ENCODE results near the gene C17orf114.
A peak's percentile ranks its signal among the peaks of the same experiment; 100 is the strongest.
"Not testable (repeated sequence)": the region's sequence is repeated elsewhere in the genome, so short reads cannot be mapped to it uniquely, and the experiment has no call there.

The C17orf114 gene

DNA sequence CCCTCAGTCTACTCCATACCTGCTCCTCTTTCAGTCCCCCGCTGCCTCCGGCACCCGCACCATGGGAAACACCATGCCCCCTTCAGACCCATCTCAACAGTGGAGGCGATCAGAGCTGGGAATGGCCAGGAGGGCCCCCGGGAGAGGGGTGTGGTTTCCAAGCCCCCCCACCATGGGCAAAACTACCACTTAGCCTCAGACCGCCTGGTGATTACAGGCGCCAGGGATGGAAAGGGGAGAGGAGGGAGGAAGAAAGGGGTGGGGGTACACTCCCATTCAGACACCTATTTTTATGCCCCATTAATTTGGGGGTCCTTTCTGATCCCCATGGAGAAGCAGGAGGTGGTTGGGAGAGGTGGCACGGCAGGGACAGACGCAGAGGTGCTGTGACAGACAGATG, at the start of gene C17orf114:
Gene C17orf114, minus strand, starts transcription at position 101 of the 400 bp plus-strand sequence.
- no peak for DNase-seq

DNA sequence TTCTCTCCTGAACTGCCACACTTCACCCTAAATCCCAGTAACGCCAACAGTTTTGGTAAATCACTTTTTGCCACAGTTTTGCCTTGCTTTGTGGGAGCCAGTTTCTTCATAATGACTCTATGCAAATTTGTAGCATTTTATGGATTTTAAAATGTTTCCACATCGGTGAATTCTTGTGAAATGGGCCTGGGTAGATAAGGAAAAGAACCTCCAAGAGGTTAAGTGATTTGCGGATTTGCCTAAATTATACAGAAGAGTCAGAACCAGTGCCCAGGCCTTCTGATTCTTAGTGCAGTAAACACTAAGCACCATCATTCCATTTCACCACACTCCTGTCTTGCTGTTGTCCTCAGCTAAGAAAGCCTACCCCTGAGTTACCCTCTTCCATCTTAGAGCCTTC, 49.0 kb upstream of the C17orf114 start:
- DNase-seq, result no peak

DNA sequence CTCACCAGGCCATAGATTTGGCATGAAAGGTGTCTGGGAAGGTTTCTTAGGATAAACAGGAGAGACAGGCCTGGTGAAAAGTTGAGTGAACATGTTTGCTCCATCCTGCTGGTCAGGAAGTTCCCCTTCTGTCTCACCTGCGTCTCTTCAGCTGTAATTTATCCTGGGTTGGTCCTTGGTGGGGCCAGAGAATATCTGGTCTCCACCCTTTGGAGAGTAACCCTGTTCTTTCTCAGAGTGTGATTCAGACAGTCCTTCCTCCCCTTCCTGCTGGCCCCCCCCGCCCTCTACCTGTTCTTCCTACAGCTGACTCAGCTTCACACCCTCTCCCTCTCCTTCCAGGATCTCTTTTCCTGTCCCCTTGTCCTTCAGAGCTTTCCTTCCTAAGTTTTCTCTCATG, 48.1 kb upstream of the C17orf114 start:
- DNase-seq, result no peak

DNA sequence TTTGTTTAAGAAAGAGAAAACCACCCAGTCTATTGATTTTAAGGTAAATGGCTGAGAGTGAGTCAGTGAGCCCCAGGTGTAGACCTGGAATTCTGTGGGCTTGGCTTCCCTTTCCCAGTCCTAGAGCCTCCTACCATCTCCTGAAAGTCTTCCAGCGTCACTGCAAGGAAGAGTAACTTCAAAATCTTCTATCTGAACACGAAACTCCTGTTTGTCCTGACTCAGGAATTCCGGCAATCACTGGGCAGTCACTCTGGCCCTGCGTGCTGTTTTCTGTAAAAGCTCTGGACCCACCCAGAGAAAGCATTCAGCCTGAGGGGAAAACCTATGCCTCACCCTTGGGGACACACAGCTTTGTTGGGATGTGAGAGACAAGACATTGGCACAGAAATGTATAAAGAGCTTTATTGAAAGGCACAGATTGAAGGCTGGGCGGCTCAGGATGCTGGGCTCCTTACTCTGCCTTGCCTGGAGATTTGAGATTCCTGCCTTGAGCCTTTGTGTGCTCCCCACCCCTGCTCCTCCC, 46.9 kb upstream of the C17orf114 start:
- no peak for DNase-seq

DNA sequence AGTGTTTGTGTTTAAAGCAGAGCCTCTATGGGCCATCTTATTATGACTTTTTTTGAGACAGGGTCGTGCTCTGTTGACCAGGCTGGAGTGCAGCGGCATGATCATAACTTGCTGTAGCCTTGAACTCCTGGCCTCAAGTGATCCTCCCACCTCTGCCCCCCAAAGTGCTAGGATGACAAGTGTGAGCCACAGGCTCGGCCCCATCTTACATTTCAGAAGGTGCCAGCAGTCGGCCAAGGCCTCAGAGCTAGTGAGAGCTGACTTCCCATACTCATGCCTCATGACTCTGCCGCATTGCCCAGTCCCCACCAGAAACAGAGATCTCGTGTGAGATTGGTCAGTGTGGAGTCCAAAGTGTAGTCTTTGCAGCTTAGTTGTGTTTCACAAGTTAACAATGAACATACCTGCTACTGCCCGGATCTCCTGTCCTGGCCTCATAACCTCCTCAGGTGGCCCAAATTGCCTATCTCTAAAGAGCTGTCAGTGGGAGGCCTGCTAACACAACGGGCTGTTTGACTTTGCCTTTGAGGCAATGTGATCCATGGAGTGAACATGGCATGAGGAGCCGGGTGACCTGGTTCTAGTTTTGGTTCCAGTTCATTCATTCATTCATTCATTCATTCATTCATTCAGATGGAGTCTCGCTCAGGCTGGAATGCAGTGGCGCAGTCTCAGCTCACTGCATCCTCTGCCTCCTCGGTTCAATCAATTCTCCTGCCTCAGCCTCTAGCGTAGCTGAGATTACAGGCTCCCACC, 44.7 kb upstream of the C17orf114 start:
- no peak for DNase-seq

DNA sequence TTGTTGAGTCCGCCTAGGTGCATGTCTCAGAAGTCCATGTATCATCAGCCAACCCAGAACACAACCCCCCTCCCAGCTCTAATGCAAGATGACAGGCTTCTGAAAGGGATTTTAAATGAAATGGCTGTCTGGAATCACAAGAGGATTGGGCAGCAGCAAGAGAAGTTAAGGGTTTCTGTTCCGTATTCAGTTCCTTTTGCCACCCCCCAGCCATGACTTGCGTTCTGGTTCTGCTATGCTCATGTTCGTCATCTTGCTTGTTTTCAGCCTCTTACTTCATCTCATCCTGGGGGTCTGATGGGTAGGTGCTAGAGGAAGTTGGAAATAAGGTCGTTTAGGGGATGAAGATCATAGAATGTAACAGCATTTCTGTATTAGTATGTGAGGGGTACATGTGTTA, 43.0 kb upstream of the C17orf114 start:
- DNase-seq, result no peak

DNA sequence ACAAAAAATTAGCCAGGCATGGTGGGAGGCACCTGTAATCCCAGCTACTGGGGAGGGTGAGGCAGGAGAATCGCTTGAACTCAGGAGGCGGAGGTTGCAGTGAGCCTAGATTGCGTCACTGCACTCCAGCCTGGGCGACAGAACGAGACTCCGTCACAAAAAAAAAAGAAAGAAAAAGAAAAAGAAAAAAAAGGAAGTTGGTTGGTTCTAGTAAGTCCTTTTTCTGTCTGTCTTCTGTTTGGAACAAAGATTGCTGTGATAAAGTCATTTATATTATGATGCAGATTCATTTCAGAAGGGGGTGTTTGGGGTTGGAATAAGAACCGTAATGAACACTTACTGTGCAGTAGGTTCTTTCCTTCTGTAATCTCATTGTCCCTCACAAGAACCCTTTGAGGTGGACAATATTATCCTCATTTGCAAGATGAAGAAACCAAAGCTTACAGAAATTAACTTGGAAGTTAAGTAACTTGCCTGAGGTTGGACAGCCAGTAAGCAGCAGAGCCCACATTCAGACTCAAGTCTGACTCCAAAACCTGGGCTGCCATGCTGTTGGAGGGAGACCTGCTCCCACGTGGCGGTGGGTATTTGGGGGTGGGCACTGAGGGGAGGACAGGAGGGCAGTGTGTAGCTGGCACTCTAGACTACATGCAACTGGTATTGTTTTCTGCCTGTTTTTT, 41.3 kb upstream of the C17orf114 start:
- no peak for DNase-seq

DNA sequence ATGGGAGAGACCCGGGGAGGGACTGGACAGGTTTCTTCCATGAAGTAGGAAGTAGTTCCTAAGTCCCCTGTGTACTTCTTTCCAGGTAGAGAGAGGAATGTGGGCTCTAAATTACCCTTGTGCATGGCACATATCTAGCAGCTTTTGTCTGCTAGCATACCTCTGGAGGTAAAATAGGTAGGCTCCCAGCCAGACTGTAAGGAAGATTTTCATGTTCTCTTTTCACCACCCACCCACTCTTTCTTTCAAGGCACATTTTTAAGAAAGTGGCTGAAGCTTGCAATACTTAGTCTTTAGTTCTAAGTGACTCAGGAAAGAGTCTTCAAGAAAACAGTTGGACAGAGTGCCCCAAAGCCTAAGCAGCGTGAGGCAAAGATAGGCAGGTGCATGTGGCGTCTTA, 40.2 kb upstream of the C17orf114 start:
- no peak for DNase-seq

DNA sequence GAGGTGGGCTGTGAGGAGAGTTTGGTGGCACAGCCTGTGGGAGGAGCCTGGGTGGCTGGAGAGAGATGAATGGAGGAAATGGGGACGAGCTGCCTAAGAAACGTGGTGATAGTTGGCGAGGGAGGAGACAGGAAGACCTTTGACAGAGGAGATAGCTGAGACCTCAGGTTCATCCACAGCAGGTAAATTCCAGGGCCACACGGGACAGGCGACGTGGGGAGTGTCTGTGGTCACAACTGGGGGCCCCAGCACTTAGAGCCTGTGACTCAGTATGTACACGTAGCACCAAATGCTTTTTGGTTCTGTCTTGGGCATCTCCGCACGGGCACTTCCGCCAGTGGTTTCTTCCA, 38.7 kb upstream of the C17orf114 start:
- DNase-seq, result no peak

DNA sequence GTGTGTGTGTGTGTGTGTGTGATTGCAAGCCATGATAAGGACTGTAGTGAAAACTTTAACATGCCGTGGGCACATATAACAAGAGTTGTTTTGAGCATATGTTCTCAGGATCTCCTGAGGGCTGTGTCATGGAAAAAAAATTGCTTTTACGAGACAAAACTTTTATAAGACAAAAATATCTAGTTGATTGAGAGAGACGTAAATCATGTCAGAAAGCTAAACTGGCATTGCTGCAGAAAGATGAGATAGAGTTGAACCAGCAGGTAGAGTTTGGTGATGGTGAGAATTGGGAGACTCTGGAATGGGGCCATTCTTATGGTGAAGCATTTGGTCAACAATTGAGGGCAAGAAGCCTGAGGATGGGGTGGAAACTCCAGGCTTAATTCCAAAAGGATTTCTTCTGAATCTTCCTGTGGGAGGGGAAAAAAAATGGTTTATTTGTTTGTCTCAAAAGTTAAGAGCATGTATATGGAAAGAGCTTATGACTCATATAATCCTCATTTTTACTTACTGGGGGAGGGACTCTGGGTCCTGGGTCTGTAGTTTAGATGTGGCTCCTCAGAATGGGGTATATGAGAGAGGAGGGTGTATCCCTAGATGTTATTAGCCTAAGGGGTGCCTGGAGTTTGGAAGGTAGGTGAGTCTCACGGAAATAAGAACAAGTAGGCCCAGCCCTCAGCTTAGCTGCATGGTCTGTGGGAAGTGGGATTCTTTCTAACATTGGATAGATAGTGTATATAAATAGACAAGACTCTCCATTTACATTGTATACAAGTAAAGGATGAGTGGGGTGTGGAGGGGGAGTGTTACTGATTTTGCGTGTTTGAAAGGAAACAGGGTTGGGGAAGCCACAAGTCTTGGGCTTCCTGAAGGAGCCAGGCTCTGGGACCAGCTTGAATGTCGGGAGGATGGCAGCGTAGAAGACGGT, 38.1 kb upstream of the C17orf114 start:
- no peak for DNase-seq

DNA sequence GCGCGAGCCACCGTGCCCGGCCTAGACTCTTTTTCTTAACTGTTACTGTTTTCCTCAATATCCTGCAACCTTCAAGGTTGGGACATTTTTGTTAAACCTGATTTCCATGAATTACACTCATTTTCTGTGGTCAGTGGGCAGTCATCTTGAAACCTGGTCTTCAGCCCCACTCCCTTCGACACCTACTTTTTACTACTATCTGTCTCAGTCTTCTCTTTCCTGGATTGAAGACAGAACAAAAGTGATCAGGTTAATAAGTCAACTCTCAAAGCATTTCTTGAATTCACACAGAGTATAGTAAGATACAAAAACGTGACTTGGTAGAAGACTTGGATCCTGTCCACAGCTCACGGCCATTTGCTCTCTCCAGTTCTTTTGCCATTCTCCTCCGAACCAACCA, 37.1 kb upstream of the C17orf114 start:
- DNase-seq, result no peak

DNA sequence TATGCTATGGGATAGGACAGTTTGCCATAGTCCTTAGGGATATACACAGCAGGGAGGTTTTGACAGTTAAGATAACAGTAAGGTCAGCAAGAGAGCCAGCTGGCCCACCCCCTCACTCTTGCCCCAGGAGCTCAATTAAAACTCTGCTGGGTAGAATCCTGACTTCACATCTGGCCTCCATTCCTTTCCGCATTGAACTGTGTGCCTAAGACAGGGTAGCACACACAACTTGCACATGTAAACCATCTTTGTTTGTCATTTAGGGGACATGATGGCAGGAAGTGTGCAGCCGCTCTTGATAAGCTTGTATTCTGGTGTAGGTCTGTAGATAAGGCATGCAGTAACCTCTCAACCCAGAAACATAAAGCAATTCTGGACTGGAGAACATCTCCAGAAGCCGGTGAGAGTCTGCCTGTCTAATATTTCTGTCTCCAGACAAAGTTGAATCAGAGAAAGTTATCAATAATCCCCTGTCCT, 36.2 kb upstream of the C17orf114 start:
- no peak for DNase-seq

DNA sequence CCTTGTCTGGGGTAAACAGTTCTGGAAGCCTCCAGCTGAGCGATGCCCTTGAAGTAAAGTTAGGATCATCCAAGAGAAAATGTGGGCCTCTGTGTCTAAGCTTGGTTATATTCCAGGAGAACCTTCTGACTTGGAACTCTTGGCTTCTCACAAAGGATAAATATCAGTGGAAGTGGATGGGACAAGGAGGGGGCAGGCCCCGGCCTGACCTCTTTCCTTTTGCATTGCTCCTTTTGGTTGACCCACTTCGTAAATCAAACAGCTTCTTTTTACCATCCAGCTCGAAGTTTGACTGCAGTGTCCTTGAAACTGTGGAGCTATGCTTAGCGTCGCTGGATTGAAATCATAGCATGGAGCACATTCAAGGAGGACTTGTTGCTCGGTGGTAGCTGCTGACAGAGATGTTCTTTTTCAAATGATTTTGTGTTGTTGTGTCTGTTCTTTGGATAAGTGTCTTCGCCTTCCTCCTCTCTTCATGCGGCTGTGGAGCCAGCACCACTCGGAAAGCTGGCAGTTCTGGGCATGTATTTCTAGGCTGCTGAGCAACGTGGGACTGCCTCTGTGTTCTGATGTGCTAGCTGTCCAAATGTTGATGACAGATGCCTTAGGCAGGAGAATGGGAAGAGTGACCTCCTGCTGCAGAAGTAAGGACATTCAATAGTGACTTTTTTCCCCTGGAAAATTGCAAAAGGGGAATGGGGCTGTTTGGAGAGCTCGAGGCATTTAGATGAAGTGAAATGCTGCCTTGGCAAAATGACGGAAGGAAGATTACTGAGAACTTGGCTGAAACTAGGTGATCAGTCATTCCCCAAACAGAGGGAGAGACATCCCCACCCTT, 35.6 kb upstream of the C17orf114 start:
- DNase-seq, result no peak

DNA sequence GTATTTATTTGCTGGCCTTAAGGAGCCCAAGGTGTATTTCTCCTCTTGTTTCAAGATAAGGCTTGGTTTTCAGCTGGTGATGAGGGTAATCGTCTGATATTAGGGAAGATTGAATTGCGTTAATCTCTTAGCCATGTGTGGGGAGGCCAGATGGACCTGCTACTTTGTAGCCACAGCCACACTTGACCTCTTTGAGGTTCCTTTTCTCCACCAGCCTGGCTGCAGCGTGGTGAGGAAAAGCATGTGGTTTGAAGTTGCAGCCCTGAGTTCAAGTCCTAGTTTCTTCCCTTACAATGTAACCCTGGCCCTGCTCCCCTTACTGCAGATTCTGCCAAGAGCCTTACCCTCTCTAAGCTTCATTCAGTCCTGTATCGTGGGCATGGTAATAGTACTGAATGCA, 34.1 kb upstream of the C17orf114 start:
- peak; percentile 85 for DNase-seq

DNA sequence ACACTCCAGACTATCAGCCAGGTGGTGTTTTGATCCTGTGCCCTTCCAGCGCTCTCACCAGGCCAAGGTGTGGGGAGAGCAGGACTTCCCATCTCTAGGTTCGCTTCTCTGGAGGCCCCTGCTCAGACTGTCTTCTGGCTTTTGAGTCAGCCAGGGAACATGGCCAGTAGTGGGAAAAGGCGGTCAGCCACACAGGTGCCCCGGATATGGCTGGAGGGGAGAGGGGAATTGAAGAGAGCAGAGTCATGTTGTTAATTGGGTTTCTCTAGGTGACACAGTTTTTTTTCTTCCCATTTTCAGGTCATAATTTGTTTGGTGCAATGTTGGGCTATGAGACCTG, 32.5 kb upstream of the C17orf114 start:
- DNase-seq, result no peak

DNA sequence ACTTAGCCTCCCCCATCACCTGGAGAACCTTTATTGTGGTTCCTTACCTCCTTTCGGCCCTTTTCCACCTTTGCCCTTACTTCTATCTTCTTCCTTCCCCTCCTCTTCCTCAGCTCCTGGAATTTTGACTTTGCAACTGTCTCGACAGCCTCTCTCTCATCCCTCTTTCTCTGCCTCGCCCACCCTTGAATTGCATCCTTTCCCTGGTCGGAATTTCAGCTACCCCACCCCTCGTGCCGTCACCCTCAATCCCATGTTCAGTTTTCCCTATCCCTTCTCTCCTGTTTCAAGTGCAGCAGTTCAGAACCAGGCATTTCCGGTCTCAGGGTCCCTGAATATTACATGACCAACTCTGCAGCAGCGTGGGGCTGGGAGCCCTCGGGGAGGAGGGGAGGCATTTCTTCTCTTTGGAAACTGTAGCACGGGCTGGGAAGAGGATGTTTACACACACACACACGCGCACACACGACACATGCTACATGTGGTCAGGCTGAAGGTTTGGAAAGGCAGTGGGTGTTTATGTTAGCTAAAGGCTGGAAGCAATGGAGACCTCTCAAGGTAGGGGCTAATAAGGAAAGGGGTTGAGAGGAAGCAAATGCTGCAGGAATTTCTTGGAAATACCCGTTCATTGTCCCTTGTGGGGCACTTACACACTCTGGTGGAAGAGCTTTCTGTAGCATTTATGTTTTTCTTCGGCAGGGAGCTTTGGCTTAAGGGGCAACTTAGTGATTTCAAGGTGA, 32.0 kb upstream of the C17orf114 start:
- no peak for DNase-seq

DNA sequence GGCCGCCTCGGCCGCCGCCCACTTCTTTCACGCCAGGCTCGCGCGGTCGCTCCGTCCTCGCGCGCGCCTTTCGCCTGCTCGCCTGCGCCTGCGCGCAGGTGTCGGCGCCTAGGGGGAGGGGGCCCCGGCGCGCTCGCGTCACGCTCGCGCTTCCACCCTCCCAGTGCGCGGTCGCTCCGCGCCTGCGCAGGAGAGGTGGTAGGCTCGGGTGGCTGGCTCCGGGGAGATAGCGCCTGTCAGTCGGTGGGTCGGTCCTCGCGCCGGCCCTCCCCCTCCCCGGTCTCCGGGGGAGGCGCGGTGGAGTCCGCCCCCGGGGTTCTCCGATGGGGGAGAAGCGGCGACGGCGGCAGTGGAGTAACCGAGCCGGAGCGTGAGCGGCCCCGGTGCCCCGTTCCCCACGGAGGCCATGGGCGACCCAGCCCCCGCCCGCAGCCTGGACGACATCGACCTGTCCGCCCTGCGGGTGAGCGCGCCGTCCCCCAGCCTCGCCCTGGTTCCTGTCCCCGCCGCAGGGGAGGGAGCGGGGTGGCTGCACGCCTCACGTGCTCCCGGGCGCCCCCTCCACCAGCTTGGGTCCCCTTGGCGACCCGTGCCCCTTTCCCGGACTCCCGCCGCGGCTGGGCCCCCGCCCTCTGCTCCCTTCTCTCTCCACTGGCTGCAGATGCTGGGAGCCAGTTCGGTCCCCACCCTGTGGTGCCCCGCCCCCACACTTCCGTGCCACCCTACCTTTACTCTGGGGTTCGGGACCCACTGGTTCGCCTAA, 31.2 kb upstream of the C17orf114 start, which contains the start of gene MINK1:
Gene MINK1, plus strand, starts transcription at position 163 of the 763 bp plus-strand sequence. Its CDS starts 244 bp downstream, at position 407.
- DNase-seq, result no peak

DNA sequence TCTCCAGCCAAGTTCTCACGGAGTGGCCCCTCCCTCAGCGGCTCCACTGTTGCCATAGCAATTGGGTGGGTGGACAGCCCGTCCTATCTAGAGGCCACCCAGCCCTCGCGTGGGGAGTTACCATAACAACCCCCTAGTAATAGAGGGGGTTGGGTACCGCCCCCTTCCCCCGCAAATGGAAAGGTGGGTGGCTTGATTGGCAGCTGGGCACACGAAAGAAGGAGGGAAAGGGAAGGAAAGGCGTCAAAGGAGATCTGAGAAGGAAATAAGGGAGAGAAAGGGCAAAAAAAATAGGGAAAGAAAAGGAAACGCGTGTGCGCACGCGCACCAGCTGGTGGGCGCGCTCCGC, 30.7 kb upstream of the C17orf114 start:
- not testable (repeated sequence) for DNase-seq

DNA sequence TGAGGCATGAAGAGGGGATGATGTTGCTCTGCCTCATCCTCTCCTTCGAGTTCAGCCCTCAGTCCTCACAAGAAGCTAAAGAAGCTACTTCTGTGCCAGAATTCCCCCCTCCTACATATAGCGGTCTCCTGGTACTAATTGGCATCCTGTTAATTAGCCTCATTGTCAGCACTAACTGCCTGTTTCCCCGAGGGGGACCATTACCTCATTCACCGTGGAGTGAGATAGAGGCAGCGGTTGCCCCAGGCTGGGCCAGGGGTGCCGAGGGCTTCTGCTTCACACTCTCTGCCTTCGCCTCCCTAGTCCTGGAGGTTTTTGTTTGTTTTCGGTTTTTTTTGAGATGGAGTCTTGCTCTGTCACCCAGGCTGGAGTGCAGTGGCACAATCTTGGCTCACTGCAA, 25.3 kb upstream of the C17orf114 start:
- DNase-seq, result no peak

DNA sequence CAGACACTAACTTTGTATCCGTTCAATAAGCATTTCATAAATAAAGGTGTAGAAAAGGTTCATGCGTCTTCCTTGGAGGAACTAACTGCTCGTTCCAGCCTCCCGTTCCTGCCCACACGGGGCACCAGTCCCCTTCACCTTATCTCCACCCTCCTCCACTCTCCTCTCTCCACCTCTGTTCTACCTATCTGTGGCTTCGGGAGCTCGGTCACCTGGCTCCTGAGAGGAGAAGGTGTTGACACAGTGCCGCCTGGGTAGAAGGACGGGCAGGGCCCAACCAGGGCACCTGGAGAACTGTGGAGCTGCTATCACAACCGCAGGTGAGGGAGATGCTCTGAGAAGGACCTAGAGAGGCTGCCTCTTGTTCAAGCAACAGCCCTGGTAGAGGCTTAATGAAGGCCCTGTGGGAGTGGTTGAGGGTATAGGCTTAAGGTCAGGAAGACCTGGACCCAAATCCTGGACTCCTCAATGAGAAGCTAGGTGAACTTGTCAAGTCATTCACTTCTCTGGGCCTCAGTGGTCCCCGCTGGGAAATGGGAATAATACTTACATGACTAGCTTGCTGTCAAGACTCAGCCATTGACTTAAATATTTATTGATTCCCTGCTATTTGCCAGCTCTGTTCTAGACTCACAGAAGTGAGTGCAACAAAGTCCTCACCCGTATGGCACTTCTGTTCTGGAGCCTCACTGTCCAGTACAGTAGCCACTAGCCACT, 21.4 kb upstream of the C17orf114 start:
- no peak for DNase-seq
